GM18498 (cell line): ENCODE measurements around the gene THUMPD3.

Experiments
- ATAC-seq: cut with Tn5 transposase; IDR thresholded peaks from one replicate; pipeline ENCODE4 v1.9.1; 2021; ENCODE audit warnings: mild to moderate bottlenecking, moderate library complexity; ENCODE audit not compliant: unreplicated experiment

Gene THUMPD3

GRCh38 chr3:9352917-9353752, 9.7 kb upstream of the THUMPD3 start:
- ATAC-seq: no peak

- no peak for ATAC-seq
Measured at GRCh38 chr3:9361691-9362388, 1.0 kb upstream of the THUMPD3 start.

DNA sequence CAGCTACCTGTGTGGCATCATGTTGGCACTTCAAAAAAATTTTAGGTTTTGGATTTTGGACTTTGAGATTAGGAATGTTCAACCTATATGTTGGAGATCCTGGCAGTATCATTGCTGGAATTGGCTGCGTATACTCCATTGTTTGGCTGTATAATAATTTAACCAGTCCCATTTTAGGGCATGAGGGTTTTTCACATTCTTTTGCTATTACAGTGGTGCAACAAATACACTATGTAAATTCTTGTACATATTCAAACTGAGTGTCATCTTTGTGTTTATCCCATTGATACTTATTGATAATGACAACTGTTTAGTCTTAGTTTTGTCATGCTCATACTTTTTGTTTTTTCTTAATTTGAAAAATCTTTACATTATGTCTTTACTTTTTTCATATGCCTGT, 6.7 kb downstream of the THUMPD3 start:
- ATAC-seq: no peak

DNA sequence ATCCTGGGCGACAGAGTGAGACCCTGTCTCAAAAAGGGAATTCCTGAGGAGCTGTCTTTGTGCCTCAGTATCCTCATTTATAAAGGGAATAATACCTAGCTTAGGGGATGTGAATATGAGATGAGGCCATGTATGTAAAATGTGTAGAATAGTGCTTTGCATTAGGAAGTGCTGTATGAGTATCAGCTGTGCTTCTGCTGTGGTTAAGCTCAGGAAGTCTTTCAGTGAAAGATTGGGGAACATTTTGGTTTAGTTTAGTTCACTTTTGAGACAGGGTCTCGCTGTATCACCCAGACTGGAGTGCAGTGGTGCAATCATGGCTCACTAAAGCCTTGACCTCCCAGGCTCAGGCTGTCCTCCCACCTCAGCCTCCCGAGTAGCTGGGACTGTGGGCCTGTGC, 10.6 kb downstream of the THUMPD3 start:
- no peak for ATAC-seq

DNA sequence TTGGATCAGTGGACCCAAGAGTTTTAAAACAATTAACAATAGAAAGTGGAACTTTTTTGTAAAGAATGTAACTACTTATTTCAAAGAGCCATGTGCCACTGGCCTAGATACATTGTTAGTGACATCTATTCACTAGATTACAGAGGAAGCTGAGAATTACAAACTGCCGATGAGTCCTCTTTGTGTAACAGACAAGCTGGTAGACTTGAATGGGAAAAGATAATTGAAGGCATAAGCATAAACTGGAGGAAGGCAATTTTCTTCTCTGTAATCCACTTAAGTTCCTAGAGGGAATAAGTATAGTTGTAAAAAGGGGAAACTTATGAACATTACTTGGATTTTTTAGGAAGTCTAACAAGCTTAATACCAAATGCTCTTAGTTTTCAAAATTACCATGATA, 15.1 kb downstream of the THUMPD3 start:
- no peak for ATAC-seq

DNA sequence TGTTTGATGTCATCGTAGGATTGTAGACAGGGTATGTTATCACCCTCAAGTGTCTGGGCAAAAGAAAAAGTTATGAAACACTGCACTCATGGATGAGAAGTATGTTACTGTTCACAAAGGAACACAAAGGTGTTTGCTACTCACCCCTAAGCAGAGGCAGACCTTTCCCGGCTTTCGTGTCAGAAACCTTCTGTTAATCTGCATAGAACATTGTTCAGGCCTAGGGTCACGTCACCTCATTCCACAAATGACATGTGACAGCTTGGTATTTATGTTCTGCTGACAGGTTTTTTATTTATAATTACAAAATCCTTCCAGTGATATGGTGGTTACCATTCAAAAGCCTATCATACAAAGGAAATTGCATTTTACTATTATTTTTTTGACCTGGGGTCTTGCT, 16.5 kb downstream of the THUMPD3 start:
- no peak for ATAC-seq

- no peak for ATAC-seq
Measured at GRCh38 chr3:9380014-9380413, 17.2 kb downstream of the THUMPD3 start.

DNA sequence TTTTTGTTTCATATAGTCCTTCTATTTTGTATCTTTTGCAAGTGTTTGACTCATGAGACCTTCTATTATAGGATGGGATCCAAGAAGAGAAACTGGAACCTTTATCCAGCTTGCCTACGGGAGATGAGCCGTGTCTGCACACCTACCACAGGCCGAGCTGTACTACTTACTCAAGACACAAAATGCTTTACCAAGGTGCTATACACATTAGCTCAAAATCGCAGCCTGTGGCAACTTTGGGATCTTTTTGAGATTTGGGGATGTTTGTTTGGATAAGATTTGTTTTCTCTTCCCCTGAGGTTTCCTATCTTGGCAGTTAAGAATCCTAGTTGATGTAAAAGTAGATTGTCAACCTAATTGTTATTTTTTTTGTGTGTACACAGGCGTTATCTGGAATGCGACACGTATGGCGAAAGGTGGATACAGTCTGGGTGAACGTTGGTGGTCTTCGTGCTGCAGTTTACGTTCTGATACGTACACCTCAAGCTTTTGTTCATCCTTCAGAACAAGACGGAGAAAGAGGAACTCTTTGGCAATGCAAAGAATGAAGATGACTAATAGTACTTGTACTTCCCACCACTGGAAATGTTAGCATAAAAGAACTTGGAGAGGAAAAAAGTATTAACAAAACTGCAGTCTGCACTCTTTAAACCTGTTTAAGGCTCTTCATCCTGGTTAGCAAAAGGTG, 21.4 kb downstream of the THUMPD3 start:
- ATAC-seq: no peak

- no peak for ATAC-seq
Measured at GRCh38 chr3:9385187-9386077, 22.6 kb downstream of the THUMPD3 start.

DNA sequence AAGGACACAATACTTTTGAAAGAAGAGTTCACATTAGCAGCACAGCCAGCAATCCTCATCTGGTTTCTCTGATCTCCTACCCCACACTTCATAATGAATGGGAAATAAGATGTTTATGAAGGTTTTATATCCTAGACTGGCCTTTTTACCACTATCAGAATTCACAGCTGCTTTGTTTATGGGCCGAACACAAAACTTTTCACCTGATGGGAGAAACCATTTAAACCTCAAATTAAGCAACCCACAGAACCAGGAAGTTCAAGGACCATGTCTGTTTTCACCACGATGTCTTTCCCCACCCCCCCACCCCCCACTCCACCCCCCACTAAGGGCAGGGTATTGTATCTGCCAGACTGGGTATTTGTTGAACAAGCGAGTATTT, 23.2 kb downstream of the THUMPD3 start:
- ATAC-seq: no peak

GRCh38 chr3:9386501-9387321, 23.9 kb downstream of the THUMPD3 start:
- no peak for ATAC-seq

DNA sequence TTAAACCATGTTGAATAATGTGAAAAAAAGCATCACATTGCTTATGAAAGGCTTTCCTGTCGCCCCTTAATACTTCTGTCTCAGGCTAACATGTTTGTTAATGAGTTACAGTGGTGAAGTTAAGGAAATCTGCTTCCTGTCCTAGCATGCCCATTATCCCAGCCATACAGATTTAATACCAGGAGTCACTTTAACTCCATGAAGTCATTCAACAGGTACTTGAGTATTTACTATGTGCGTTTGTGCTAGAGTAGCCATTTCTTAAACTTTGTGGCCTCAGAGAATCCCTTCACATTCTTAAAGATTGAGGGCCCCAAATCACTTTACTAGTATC, 24.4 kb downstream of the THUMPD3 start:
- ATAC-seq: no peak

- ATAC-seq: no peak
Measured at GRCh38 chr3:9388142-9388541, 25.3 kb downstream of the THUMPD3 start.

DNA sequence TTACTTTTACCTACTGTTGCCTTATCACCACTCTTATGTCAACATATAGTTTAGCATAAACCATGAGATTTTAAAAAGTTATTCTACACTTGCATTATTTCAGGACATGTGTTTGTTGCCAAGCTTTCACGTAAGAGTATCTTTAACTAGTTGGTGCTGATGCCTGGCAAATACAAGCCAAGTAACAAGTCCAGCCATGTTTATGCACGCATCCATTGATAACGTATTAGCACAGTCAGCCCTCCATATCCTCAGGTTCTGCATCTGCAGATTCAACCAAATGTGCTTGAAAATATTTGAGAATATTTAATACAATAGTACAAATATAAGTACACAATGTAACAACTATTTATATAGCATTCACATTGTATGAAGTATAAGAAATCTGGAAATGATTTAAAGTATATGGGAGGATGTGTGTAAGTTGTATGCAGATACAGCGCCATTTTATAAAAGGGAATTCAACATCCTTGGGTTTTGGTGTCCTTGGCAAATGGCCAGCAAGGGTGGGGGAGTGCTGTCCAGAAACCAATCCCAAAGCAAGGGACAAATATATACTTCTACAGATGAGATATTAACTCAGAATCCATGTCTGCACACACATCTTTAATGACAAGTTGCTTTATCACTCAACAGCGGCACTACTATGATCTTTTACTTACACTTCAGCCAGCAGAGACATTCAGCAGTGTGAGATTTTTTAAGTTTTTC, 25.9 kb downstream of the THUMPD3 start:
- no peak for ATAC-seq

- ATAC-seq: no peak
Measured at GRCh38 chr3:9390265-9390888, 27.5 kb downstream of the THUMPD3 start.

DNA sequence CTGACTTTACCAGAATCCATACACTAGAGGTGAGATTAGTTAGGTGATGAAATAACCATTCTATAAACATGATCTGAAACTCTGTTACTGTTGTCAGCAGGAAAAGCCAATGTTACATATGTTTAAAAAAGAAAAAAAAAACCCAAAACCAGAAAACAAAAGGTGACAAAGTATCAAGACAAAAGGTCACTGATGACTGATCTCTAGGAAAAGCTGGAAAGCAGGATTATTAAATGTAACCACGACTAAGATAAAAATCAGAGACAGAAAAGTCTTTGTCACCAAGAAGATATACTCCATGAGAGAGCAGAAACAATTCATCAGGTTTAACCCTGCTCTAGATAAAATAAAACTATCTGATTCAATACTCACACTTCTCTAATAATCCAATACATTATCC, 29.2 kb downstream of the THUMPD3 start:
- no peak for ATAC-seq

DNA sequence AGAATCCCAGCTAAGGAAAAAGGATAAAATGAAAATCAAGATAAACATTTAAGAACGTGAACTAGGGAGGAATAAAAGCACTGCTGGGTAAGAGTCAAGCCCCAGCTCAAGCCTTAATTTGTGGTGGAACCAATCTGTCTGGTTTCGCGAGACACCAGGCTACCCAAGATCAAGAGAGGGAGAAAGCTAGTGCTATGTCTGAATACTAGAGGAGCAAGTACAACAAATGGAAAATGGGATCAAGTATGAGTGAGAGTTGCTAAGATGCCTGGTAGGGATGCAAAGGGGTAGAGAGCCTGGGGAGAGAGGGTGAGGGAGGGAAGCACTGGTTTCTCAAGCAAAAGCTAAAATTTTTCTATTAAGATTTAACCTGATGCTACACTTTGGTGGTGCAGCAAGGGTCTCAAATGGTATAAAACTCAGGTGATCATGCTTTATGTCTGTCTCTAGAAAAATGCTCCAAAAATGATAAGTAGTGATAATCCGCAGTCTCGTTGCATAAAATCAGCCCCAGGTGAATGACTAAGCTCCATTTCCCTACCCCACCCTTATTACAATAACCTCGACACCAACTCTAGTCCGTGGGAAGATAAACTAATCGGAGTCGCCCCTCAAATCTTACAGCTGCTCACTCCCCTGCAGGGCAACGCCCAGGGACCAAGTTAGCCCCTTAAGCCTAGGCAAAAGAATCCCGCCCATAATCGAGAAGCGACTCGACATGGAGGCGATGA, 32.9 kb downstream of the THUMPD3 start:
- ATAC-seq: no peak

- peak; percentile 30 for ATAC-seq
Measured at GRCh38 chr3:9396301-9396631, 33.4 kb downstream of the THUMPD3 start.
